Activated T-cell treated with anti-CD3 and anti-CD28 coated beads for 48 hours (primary cell): Measurements from ENCODE around the gene RABGAP1L.
"Not testable (repeated sequence)": the region's sequence is repeated elsewhere in the genome, so short reads cannot be mapped to it uniquely, and the experiment has no call there.

ENCODE experiments used
- DNase-seq: peaks from one replicate; pipeline ENCODE4 v3.0.0-alpha.2; 2020; ENCODE audit warnings: low read depth

RABGAP1L gene

GRCh38 chr1:174659823-174660222 is 500.5 kb downstream of the RABGAP1L start:
- DNase-seq, result no peak

- no peak for DNase-seq
These were observed 501.2 kb downstream of the RABGAP1L start for GRCh38 chr1:174660476-174660875.

GRCh38 chr1:174663358-174663757 is 504.0 kb downstream of the RABGAP1L start:
- no peak for DNase-seq

GRCh38 chr1:174666248-174666647 is 506.9 kb downstream of the RABGAP1L start:
- no peak for DNase-seq

- DNase-seq, result no peak
These were observed 512.5 kb downstream of the RABGAP1L start for GRCh38 chr1:174671826-174672225.

- DNase-seq, result no peak
These were observed 517.5 kb downstream of the RABGAP1L start for GRCh38 chr1:174676856-174677255.

GRCh38 chr1:174678657-174679056 is 519.3 kb downstream of the RABGAP1L start:
- DNase-seq, result no peak

- DNase-seq, result no peak
These were observed 520.8 kb downstream of the RABGAP1L start for GRCh38 chr1:174680101-174680500.

- no peak for DNase-seq
These were observed 523.2 kb downstream of the RABGAP1L start for GRCh38 chr1:174682419-174683008.

GRCh38 chr1:174686213-174686612 is 526.9 kb downstream of the RABGAP1L start:
- no peak for DNase-seq

GRCh38 chr1:174689524-174689923 is 530.2 kb downstream of the RABGAP1L start:
- no peak for DNase-seq

- DNase-seq, result no peak
These were observed 530.9 kb downstream of the RABGAP1L start for GRCh38 chr1:174690266-174690665.

- DNase-seq, result no peak
These were observed 533.0 kb downstream of the RABGAP1L start for GRCh38 chr1:174692313-174692712.

GRCh38 chr1:174693085-174693484 is 533.8 kb downstream of the RABGAP1L start:
- DNase-seq, result no peak

GRCh38 chr1:174693539-174693938 is 534.2 kb downstream of the RABGAP1L start:
- not testable (repeated sequence) for DNase-seq

- DNase-seq, result no peak
These were observed 536.9 kb downstream of the RABGAP1L start for GRCh38 chr1:174696026-174696821.

- DNase-seq, result no peak
These were observed 541.0 kb downstream of the RABGAP1L start for GRCh38 chr1:174700314-174700713.

- DNase-seq, result no peak
These were observed 541.5 kb downstream of the RABGAP1L start for GRCh38 chr1:174700775-174701174.

- no peak for DNase-seq
These were observed 542.2 kb downstream of the RABGAP1L start for GRCh38 chr1:174701565-174701964.

- DNase-seq, result no peak
These were observed 542.7 kb downstream of the RABGAP1L start for GRCh38 chr1:174702011-174702410.

GRCh38 chr1:174703309-174703708 is 544.0 kb downstream of the RABGAP1L start:
- DNase-seq, result no peak

GRCh38 chr1:174704300-174704699 is 545.0 kb downstream of the RABGAP1L start:
- no peak for DNase-seq
